PC-9 (cell line): ENCODE measurements around the gene SERPINB4. TPM values are rescaled to one million over a fixed set of nuclear protein-coding genes. Genes with fewer than 3 reads are reported as not detected.
A peak's percentile ranks its signal among the peaks of the same experiment; 100 is the strongest.
"Not testable (repeated sequence)": the region's sequence is repeated elsewhere in the genome, so short reads cannot be mapped to it uniquely, and the experiment has no call there.

Experiments
- BruUV-seq: library from RNA; stranded (reverse); fragments of 400-500 nt; replicated peaks from 2 replicates; lab custom pipeline; 2021; lab: Mats Ljungman, UMichigan
- CTCF ChIA-PET: fragments of 300-600 bp; sonication (Branson Sonifier 250); formaldehyde crosslinking; loops from one replicate; lab custom pipeline; 2022; ENCODE audit warnings: antibody characterized with exemption; lab: Charles Lee
- POLR2A ChIA-PET: fragments of 300-600 bp; sonication (Branson Sonifier 250); formaldehyde crosslinking; loops from one replicate; lab custom pipeline; 2022; ENCODE audit warnings: antibody characterized with exemption; ENCODE audit not compliant: unreplicated experiment; lab: Charles Lee
- DNase-seq, 2 experiments: peaks; one replicate each; pipeline versions ENCODE4 v3.0.0 to v3.0.0-alpha.2; 2015 to 2022; ENCODE audit warnings: mixed read lengths in 1 of 2
- H2AFZ ChIP-seq: fragments of 200-600 bp; sonication (generic); 2 replicates; pipeline ENCODE4 v1.8.1; 2017; ENCODE audit warnings: antibody characterized with exemption
- H3F3A ChIP-seq: fragments of 200-600 bp; sonication (generic); 2 replicates; pipeline ENCODE4 v1.8.1; 2017; ENCODE audit warnings: antibody characterized with exemption, mild to moderate bottlenecking, low read depth; ENCODE audit not compliant: insufficient read depth
- H3K27ac ChIP-seq: fragments of 200-600 bp; sonication (generic); 2 replicates; pipeline ENCODE4 v1.6.1; 2016; ENCODE audit warnings: mixed run types
- H3K27me3 ChIP-seq: fragments of 200-600 bp; sonication (generic); 2 replicates; pipeline ENCODE4 v1.6.1; 2016; ENCODE audit warnings: low read depth, mixed run types; ENCODE audit not compliant: insufficient read depth
- H3K36me3 ChIP-seq: fragments of 200-600 bp; sonication (generic); 2 replicates; pipeline ENCODE4 v1.6.1; 2016; ENCODE audit warnings: low read depth, mixed run types
- H3K4me1 ChIP-seq: fragments of 200-600 bp; sonication (generic); replicated peaks from 2 replicates; pipeline ENCODE4 v1.6.1; 2016; ENCODE audit warnings: mixed run types; ENCODE audit not compliant: insufficient read depth
- H3K4me2 ChIP-seq: fragments of 200-600 bp; sonication (generic); 2 replicates; pipeline ENCODE4 v1.6.1; 2017; ENCODE audit warnings: mixed run types
- H3K4me3 ChIP-seq: fragments of 200-600 bp; sonication (generic); 2 replicates; pipeline ENCODE4 v1.6.1; 2016; ENCODE audit warnings: mixed run types
- H3K79me2 ChIP-seq: fragments of 200-600 bp; sonication (generic); 2 replicates; pipeline ENCODE4 v1.6.1; 2017; ENCODE audit warnings: low read depth, mixed run types
- H3K9me2 ChIP-seq: fragments of 200-600 bp; sonication (generic); 2 replicates; pipeline ENCODE4 v1.8.1; 2017; ENCODE audit warnings: mild to moderate bottlenecking; ENCODE audit not compliant: insufficient read depth
- H3K9me3 ChIP-seq: fragments of 200-600 bp; sonication (generic); 2 replicates; pipeline ENCODE4 v1.8.1; 2016; ENCODE audit warnings: low read depth; ENCODE audit not compliant: insufficient read depth
- H4K20me1 ChIP-seq: fragments of 200-600 bp; sonication (generic); 2 replicates; pipeline ENCODE4 v1.8.1; 2017; ENCODE audit not compliant: insufficient read depth
- EZH2 ChIP-seq: fragments of 200-600 bp; sonication (generic); IDR thresholded peaks from 2 replicates; pipeline ENCODE4 v1.8.0; 2017; ENCODE audit warnings: antibody characterized with exemption, low read depth
- intact Hi-C: fragments of 100-400 bp; cut with micrococcal nuclease; formaldehyde crosslinking; loops from one replicate; pipeline ENCODE4 v1.10.0; 2022; ENCODE audit not compliant: unreplicated experiment
- total RNA-seq: library from RNA; stranded (reverse); gene quantifications from 2 replicates; pipeline ENCODE4 v1.2.3, GENCODE V29; 2021
- TF ChIP-seq, protein P1 (sequence below): fragments of 200-600 bp; sonication (generic); conservative IDR thresholded peaks from 2 replicates; pipeline ENCODE4 v1.6.1; 2017; ENCODE audit warnings: mixed run types, antibody characterized with exemption, mild to moderate bottlenecking, moderate library complexity

Gene SERPINB4
- total RNA-seq, 1 experiment from 2014 or later = not detected

DNA sequence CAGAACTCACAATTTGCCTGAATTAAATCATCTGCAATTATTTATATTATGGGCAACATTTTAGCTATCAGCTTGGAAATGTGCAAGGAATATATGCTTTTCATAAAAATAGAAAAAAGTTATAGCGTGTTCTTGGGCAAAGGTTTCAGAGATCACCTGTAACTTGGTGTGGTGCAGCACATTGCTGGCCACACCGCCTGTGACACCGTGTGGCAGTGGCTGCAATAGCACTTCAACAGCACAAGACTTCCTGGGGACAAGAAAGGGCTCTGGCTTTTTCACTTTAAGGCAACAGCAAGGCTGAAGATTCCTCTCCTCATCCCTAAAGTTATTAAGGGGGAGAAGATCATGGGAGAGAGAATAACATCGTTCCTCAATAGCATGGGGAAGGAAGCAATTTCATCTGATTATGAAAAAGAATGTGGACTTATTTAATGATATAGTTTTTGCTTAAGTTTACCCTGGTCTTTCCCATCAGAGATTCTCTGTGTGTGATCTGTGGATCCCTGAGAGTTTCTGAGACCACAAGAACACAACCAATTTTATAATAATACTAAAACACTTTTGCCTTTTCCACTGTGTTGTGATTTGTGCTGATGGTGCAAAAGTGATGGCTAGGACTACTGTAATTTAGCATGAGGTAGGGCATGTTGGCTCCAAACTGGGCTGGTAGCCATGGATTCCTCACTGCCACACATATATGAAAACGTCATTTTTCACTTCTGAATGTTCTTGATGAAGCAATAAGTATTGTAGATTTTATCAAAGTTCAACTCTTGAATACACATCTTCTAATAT, 32.7 kb upstream of the SERPINB4 start:
- peak in 1 of 2 experiments; percentile 16 for DNase-seq
- BruUV-seq = no TSS peak
- peaks cover 2% of the 10 kb centered on the region; the same call in 1 of the 2 replicates for H3F3A ChIP-seq
- 0 out of 2 replicates have a peak, but pooled peaks cover 3% of the 10 kb centered on the region for H3K9me3 ChIP-seq
- no peaks in the 10 kb centered on the region for H4K20me1 ChIP-seq
- no peak overlapping the region for H3K4me3 ChIP-seq
- intact Hi-C loops = loop anchor here (1.0 to 2.0 kb wide), 2 partner anchors 158 to 168 kb away; no protein-coding TSS in a partner anchor
- H3K79me2 ChIP-seq = no peaks in the 10 kb centered on the region
- H2AFZ ChIP-seq = no peak overlapping the region
- no peak overlapping the region for H3K4me2 ChIP-seq
- H3K4me1 ChIP-seq = peaks cover 6% of the 10 kb centered on the region
- TF ChIP-seq EZH2 = no peak
- TF ChIP-seq, protein P1, sequence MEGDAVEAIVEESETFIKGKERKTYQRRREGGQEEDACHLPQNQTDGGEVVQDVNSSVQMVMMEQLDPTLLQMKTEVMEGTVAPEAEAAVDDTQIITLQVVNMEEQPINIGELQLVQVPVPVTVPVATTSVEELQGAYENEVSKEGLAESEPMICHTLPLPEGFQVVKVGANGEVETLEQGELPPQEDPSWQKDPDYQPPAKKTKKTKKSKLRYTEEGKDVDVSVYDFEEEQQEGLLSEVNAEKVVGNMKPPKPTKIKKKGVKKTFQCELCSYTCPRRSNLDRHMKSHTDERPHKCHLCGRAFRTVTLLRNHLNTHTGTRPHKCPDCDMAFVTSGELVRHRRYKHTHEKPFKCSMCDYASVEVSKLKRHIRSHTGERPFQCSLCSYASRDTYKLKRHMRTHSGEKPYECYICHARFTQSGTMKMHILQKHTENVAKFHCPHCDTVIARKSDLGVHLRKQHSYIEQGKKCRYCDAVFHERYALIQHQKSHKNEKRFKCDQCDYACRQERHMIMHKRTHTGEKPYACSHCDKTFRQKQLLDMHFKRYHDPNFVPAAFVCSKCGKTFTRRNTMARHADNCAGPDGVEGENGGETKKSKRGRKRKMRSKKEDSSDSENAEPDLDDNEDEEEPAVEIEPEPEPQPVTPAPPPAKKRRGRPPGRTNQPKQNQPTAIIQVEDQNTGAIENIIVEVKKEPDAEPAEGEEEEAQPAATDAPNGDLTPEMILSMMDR = peak; percentile 60
- POLR2A ChIA-PET = no interaction called here
- CTCF ChIA-PET = no interaction called here
- no peaks in the 10 kb centered on the region for H3K9me2 ChIP-seq
- H3K36me3 ChIP-seq = no peaks in the 10 kb centered on the region
- no peaks in the 10 kb centered on the region for H3K27me3 ChIP-seq
- no peak overlapping the region for H3K27ac ChIP-seq

DNA sequence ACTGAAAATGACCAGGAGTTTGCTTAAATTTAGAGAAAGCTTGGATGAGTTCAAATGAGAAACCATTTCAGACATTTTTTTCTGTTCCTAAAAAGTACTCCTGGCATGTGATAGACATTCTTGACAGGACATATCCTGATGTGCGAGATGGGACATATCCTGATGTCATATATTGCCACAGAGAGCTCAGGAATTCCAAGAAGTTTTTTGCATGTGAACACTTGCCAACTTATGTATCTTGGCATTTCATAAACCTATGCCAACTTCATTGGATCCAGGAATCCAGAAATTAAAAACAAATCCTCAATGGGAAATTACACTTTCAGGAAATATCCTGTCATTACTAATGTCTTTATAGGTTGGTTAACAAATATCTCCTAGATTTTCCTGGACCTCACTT, 20.5 kb upstream of the SERPINB4 start:
- Histone ChIP-seq H3K27ac (no peak overlapping the region), H3K79me2 (no peaks in the 10 kb centered on the region), H3K4me3 (no peak overlapping the region), H3K36me3 (no peaks in the 10 kb centered on the region), H2AFZ (no peak overlapping the region), H3K4me1 (peaks cover 4% of the 10 kb centered on the region; the same call in 1 of the 2 replicates), H3F3A (no peaks in the 10 kb centered on the region), H4K20me1 (no peaks in the 10 kb centered on the region), H3K4me2 (no peak overlapping the region), H3K9me2 (no peaks in the 10 kb centered on the region), H3K27me3 (no peaks in the 10 kb centered on the region), H3K9me3 (no peaks in the 10 kb centered on the region)
- intact Hi-C loops = no loop called here
- ChIA-PET POLR2A (interaction anchor here (0.7 kb wide), 1 partner anchor 175 kb away, joined by 4 read pairs; no protein-coding TSS in a partner anchor), CTCF (no interaction called here)
- no TSS peak for BruUV-seq
- TF ChIP-seq, protein P1 = no peak
- DNase-seq = no peak

DNA sequence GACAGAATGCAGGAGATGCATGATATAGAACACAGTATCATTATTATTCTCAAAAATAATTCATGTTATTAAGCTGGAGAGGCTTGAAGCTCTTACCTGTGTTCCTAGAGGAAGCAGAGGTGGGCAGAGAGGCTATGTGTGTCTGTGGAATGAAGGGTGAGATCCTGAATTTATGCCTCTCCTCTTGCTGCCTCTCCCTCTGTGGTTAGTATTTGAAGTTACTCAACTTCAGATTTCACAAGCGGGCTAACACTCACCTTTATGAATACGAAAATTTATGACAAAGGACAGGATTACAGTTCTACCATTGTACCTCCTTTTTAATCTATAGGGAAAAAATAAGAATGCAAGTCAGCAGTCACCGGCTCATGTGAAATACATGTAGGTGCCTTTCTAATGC, 17.7 kb upstream of the SERPINB4 start, which contains the start of gene SERPINB3:
TSS of gene SERPINB3 (minus strand) at position 144 of the 400 bp plus-strand sequence. CDS start 677 bp downstream, outside the sequence.
- peaks cover 14% of the 10 kb centered on the region; the same call in 1 of the 2 replicates for H3K4me1 ChIP-seq
- H3K4me3 ChIP-seq, H3K4me2 ChIP-seq, H4K20me1 ChIP-seq, H3K27ac ChIP-seq, H3K9me2 ChIP-seq, BruUV-seq, H3F3A ChIP-seq, H2AFZ ChIP-seq, intact Hi-C loops, POLR2A ChIA-PET, H3K79me2 ChIP-seq, H3K36me3 ChIP-seq, H3K27me3 ChIP-seq, H3K9me3 ChIP-seq, CTCF ChIA-PET: not testable (repeated sequence)
- peak in 1 of 2 experiments; percentile 38 for DNase-seq

DNA sequence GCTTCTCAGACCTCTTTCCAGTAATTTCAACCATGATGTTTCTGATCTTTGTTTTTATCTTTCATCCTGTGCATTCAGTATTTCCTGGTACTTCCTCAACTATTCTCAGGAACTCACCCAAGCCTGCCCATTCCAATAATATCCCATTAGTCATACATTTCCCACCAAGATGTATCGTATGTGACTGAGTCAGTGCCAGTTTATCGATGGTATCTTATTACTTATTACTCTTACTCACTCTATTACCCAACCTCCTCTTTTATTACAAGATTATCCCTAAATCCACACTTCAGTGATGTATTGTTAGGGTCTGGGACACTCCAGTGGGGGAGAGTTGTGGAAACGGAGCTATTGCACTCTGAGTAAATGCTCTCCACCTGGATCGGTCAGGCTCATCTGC, 14.9 kb upstream of the SERPINB4 start:
- H3K9me3 ChIP-seq, BruUV-seq, H3K4me2 ChIP-seq, H3K9me2 ChIP-seq, H2AFZ ChIP-seq, H3K36me3 ChIP-seq, POLR2A ChIA-PET, H4K20me1 ChIP-seq, CTCF ChIA-PET, H3K79me2 ChIP-seq, H3K27me3 ChIP-seq, H3F3A ChIP-seq, intact Hi-C loops, H3K4me3 ChIP-seq: not testable (repeated sequence)
- peak in 1 of 2 experiments; percentile 46 for DNase-seq
- Histone ChIP-seq H3K4me1 (peaks cover 14% of the 10 kb centered on the region; the same call in 1 of the 2 replicates), H3K27ac (peak overlapping the region; percentile 19; the same call in 1 of the 2 replicates)

DNA sequence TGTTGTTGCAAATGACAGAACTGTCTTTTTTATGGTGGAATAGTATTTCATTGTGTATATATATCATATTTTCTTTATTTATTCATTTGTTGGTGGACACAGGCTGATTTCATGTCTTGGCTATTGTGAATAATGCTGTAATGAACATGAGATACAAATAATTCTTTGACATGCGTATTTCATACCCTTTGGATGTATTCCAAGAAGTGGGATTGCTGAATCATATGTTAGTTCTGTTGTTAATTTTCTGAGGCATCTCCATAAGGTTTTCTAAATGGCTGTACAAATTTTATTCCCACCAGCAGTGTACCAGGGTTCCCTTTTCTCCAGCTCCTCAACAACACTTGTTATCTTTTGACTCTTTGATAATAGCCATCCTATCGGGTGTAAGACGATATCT, 6.2 kb upstream of the SERPINB4 start:
- H3K4me3 ChIP-seq, H3K27ac ChIP-seq, H3K4me2 ChIP-seq, H3K9me2 ChIP-seq, H2AFZ ChIP-seq, DNase-seq, POLR2A ChIA-PET, intact Hi-C loops, H3K27me3 ChIP-seq, CTCF ChIA-PET, H3K9me3 ChIP-seq, H4K20me1 ChIP-seq, H3K36me3 ChIP-seq, H3F3A ChIP-seq, H3K4me1 ChIP-seq, BruUV-seq, H3K79me2 ChIP-seq: not testable (repeated sequence)
